Mesendoderm (in vitro differentiated cells): Measurements from ENCODE around the gene IQCE.

ENCODE experiments used
- DNase-seq: peaks from one replicate; pipeline ENCODE4 v3.0.0; 2013
- H2AK5ac ChIP-seq: 2 replicates; pipeline ENCODE4 v1.6.1; 2013; ENCODE audit warnings: low read length, inconsistent platforms
- H2BK120ac ChIP-seq: 2 replicates; pipeline ENCODE4 v1.6.1; 2013; ENCODE audit warnings: low read depth, mild to moderate bottlenecking, low read length, moderate library complexity, mixed read lengths
- H2BK15ac ChIP-seq: replicated peaks from 2 replicates; pipeline ENCODE4 v1.6.1; 2013; ENCODE audit warnings: low read depth, mild to moderate bottlenecking, moderate library complexity
- H2BK5ac ChIP-seq: 2 replicates; pipeline ENCODE4 v1.6.1; 2013; ENCODE audit warnings: low read length, inconsistent platforms
- H3K18ac ChIP-seq: 2 replicates; pipeline ENCODE4 v1.6.1; 2013; ENCODE audit warnings: mild to moderate bottlenecking, low read length, mixed read lengths
- H3K23ac ChIP-seq: one replicate; pipeline ENCODE4 v1.6.1; 2013; ENCODE audit warnings: low read length
- H3K27ac ChIP-seq: 2 replicates; pipeline ENCODE4 v1.5.1; 2013; ENCODE audit warnings: low read depth, mild to moderate bottlenecking, inconsistent platforms, low read length, moderate library complexity
- H3K27me3 ChIP-seq: 2 replicates; pipeline ENCODE4 v1.6.1; 2013; ENCODE audit warnings: low read length, control low read depth, mild to moderate bottlenecking, inconsistent platforms; ENCODE audit not compliant: insufficient read depth, poor library complexity
- H3K36me3 ChIP-seq: 2 replicates; pipeline ENCODE4 v1.6.1; 2013; ENCODE audit warnings: low read length, inconsistent platforms; ENCODE audit not compliant: control insufficient read depth, insufficient read depth
- H3K4ac ChIP-seq: one replicate; pipeline ENCODE4 v1.6.1; 2013; ENCODE audit warnings: low read depth, mild to moderate bottlenecking, low read length, moderate library complexity
- H3K4me1 ChIP-seq: 2 replicates; pipeline ENCODE4 v1.6.1; 2013; ENCODE audit warnings: low read depth, low read length, inconsistent platforms; ENCODE audit not compliant: control insufficient read depth
- H3K4me2 ChIP-seq: 2 replicates; pipeline ENCODE4 v1.6.1; 2013; ENCODE audit warnings: low read length
- H3K4me3 ChIP-seq: 2 replicates; pipeline ENCODE4 v1.5.1; 2013; ENCODE audit warnings: mild to moderate bottlenecking, low read length
- H3K56ac ChIP-seq: one replicate; pipeline ENCODE4 v1.6.1; 2013; ENCODE audit warnings: low read length
- H3K79me1 ChIP-seq: 2 replicates; pipeline ENCODE4 v1.6.1; 2013; ENCODE audit warnings: low read length, inconsistent platforms
- H3K79me2 ChIP-seq: 2 replicates; pipeline ENCODE4 v1.6.1; 2013; ENCODE audit warnings: mild to moderate bottlenecking, low read length; ENCODE audit not compliant: control insufficient read depth, insufficient read depth
- H3K9ac ChIP-seq: 2 replicates; pipeline ENCODE4 v1.6.1; 2013; ENCODE audit warnings: low read length, inconsistent platforms
- H4K5ac ChIP-seq: one replicate; pipeline ENCODE4 v1.6.1; 2013; ENCODE audit warnings: low read length
- H4K8ac ChIP-seq: one replicate; pipeline ENCODE4 v1.6.1; 2013; ENCODE audit warnings: low read depth, mild to moderate bottlenecking, control low read depth, low read length, moderate library complexity
- WGBS: extraction: QIAGEN DNeasy Blood & Tissue Kit; methylation state at CpG from one replicate; pipeline ENCODE4 v1.1.7; 2013; ENCODE audit warnings: low lambda C conversion rate, missing lambda C conversion rate; ENCODE audit not compliant: insufficient coverage; ENCODE audit errors: extremely low coverage; 5-methylcytosine and 5-hydroxymethylcytosine counted together

Gene IQCE

DNA sequence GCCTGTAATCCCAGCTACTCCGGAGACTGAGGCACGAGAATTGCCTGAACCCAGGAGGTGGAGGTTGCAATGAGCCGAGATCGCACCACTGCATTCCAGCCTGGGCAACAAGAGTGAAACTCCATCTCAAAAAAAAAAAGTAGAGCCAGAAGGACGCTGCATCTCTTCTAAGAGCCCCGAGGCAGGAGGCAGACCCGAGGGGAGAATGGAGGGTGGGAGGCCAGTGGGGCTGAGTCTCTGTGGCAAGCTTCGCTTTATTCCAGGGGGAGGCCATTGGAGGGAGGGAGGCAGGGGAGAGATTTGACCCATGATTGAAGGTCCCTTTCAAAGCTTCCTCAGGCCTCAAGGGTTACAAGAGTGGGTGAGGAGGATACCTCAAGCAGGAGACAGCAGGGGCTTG lies 91.7 kb downstream of the IQCE start:
- no CpG with 5 or more reads among the region's 8 CpGs for WGBS
- no peak overlapping the region for H3K27ac ChIP-seq

DNA sequence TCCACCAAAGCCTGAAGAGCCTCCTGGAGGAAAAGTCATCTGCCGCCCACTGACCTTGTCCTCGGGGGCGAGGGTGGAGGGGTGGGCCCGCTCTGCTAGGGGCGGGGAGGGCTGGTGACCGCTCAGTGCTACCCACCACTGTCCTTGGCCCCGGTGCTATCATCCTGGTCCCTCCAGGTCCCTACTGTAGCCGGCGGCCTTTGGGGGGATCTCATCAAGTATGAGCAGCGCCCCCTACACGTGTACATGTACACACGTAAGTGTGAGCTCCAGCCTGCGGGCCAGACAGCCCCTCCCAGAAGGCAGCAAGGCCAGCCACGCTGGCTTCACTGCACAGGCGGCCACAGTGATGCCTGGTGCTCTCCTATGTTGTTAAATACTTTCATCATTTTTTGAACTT lies 92.6 kb downstream of the IQCE start:
- Histone ChIP-seq H3K4me1 (peaks cover under 1% of the 10 kb centered on the region), H3K4me3 (no peak overlapping the region), H2BK5ac (no peak overlapping the region), H3K79me1 (peaks cover 4% of the 10 kb centered on the region), H3K79me2 (no peaks in the 10 kb centered on the region), H3K4ac (no peak overlapping the region), H2BK120ac (no peak overlapping the region), H2BK15ac (no peak overlapping the region), H3K23ac (no peak overlapping the region), H3K4me2 (no peak overlapping the region), H2AK5ac (no peak overlapping the region), H3K27ac (no peak overlapping the region), H3K27me3 (no peaks in the 10 kb centered on the region), H4K5ac (no peak overlapping the region), H3K56ac (no peak overlapping the region), H4K8ac (no peak overlapping the region), H3K36me3 (peaks cover 23% of the 10 kb centered on the region), H3K18ac (no peak overlapping the region), H3K9ac (no peak overlapping the region)
- no peak for DNase-seq
- no CpG with 5 or more reads among the region's 15 CpGs for WGBS

More for the DNA sequence above, 91.7 kb downstream of the IQCE start:
- no peak overlapping the region for H2BK15ac ChIP-seq
- H3K4me1 ChIP-seq = peaks cover 5% of the 10 kb centered on the region
- no peak overlapping the region for H3K4me2 ChIP-seq
- peaks cover 3% of the 10 kb centered on the region for H3K79me2 ChIP-seq
- H3K36me3 ChIP-seq = peaks cover 16% of the 10 kb centered on the region
- H3K18ac ChIP-seq = no peak overlapping the region
- peaks cover 9% of the 10 kb centered on the region for H3K79me1 ChIP-seq
- H3K23ac ChIP-seq = no peak overlapping the region
- H3K4ac ChIP-seq = no peak overlapping the region
- no peak overlapping the region for H3K56ac ChIP-seq
- H2AK5ac ChIP-seq = no peak overlapping the region
- no peak overlapping the region for H3K4me3 ChIP-seq
- no peak overlapping the region for H4K8ac ChIP-seq
- no peaks in the 10 kb centered on the region for H3K27me3 ChIP-seq
- H4K5ac ChIP-seq = no peak overlapping the region
- no peak for DNase-seq
- no peak overlapping the region for H2BK5ac ChIP-seq
- H3K9ac ChIP-seq = no peak overlapping the region
- no peak overlapping the region for H2BK120ac ChIP-seq

DNA sequence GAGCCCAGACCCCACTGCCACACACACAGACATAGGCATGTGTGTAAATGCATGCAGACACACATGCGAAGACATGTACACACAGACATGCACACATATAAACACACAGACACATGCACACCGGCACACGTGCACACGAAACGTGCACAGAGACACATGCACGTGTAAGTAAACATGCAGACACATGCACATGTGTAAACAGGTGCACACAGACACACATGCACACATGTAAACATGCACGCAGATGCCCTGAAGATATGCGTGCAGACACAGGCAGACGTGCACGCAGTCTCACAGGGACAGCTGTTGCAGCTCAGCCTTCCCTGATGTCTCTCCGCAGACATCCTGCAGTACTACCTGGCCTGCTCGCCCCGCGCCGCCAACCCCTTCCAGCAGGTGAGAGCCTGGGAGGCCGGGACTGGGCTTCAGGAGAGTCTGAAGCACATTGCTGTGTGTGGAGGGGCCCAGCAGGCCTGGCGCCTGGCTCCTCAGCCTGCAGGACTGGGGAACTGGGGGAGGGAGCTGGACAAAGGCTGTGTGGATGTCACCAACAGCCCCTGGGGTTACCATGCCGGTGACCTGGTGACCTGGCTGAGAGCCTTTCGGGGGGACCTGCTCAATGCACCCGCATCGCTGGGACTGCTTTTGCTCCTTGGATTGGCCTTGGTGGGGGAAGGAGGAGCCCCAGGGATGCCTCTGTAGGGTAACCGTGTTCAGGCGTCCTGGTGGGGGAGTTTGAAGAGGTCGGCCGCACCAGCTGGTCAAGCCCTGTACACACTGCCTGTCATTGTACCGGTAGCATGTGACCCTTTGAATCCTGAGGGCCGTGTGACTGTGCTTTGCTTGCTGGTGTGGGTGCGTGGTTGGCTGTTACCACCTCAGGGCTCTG lies 93.3 kb downstream of the IQCE start:
- Histone ChIP-seq H3K79me1 (peaks cover 2% of the 10 kb centered on the region), H3K4me3 (no peak overlapping the region), H3K23ac (no peak overlapping the region), H3K56ac (no peak overlapping the region), H2BK15ac (no peak overlapping the region), H3K36me3 (peaks cover 27% of the 10 kb centered on the region), H3K4me2 (no peak overlapping the region), H3K4ac (no peak overlapping the region), H2AK5ac (no peak overlapping the region), H3K9ac (no peak overlapping the region), H2BK5ac (no peak overlapping the region), H3K18ac (no peak overlapping the region), H3K27ac (no peak overlapping the region), H2BK120ac (no peak overlapping the region), H3K4me1 (no peaks in the 10 kb centered on the region), H4K8ac (no peak overlapping the region), H3K79me2 (no peaks in the 10 kb centered on the region), H4K5ac (no peak overlapping the region), H3K27me3 (no peaks in the 10 kb centered on the region)
- no peak for DNase-seq
- WGBS = no CpG with 5 or more reads among the region's 28 CpGs

DNA sequence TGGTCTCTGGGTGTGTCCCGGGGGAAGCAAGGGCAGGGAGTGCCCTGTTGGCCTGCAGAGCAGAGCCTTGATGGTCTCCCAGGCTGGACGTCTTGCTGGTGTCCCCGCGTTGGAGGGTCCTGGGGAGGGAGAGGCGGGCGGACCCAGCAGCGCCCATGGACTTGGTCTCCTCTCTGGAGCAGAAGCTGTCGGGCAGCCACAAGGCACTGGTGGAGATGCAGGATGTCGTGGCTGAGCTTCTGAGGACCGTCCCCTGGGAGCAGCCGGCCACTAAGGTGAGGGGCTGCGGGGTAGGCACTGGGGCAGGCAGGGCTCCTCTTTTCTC lies 93.9 kb downstream of the IQCE start:
- Histone ChIP-seq H3K4ac (no peak overlapping the region), H4K5ac (no peak overlapping the region), H3K79me1 (peaks cover 2% of the 10 kb centered on the region), H3K36me3 (peaks cover 27% of the 10 kb centered on the region), H3K56ac (no peak overlapping the region), H3K4me1 (no peaks in the 10 kb centered on the region), H3K79me2 (no peaks in the 10 kb centered on the region), H2BK15ac (no peak overlapping the region), H4K8ac (no peak overlapping the region), H3K9ac (no peak overlapping the region), H2AK5ac (no peak overlapping the region), H2BK120ac (no peak overlapping the region), H3K18ac (no peak overlapping the region), H3K23ac (no peak overlapping the region), H3K27me3 (no peaks in the 10 kb centered on the region), H3K4me3 (no peak overlapping the region), H3K4me2 (no peak overlapping the region), H3K27ac (no peak overlapping the region), H2BK5ac (no peak overlapping the region)
- no peak for DNase-seq
- WGBS = no CpG with 5 or more reads among the region's 12 CpGs

DNA sequence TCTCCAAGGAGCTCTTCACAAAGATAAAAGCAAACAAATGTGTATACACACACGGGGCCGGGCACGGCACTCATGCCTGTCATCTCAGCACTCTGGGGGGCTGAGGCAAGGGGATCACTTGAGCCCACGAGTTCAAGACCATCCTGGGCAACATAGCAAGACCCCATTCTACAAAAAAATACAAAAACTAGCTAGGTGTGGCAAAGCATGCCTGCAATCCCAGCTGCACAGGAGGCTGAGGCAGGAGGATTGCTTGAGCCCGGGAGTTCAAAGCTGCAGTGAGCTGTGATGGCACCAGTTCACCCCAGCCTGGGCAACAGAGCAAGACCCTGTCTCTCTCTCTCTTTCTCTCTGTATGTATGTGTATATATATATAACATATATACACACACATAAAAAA lies 95.3 kb downstream of the IQCE start:
- Histone ChIP-seq H3K36me3 (peaks cover 27% of the 10 kb centered on the region), H4K5ac (no peak overlapping the region), H2BK120ac (no peak overlapping the region), H2BK15ac (no peak overlapping the region), H3K4me2 (no peak overlapping the region), H3K79me2 (no peaks in the 10 kb centered on the region), H3K27ac (no peak overlapping the region), H2BK5ac (no peak overlapping the region), H3K4ac (no peak overlapping the region), H3K18ac (no peak overlapping the region), H3K56ac (no peak overlapping the region), H3K23ac (no peak overlapping the region), H3K27me3 (no peaks in the 10 kb centered on the region), H4K8ac (no peak overlapping the region), H3K9ac (no peak overlapping the region), H2AK5ac (no peak overlapping the region), H3K4me3 (no peak overlapping the region), H3K79me1 (peaks cover 2% of the 10 kb centered on the region), H3K4me1 (no peaks in the 10 kb centered on the region)
- no peak for DNase-seq
- no CpG with 5 or more reads among the region's 5 CpGs for WGBS
